GM19463 (cell line): Measurements from ENCODE around the gene LAMA4.

Experiments
- ATAC-seq: cut with Tn5 transposase; IDR thresholded peaks from one replicate; pipeline ENCODE4 v1.9.1; 2021; ENCODE audit warnings: mild to moderate bottlenecking, moderate library complexity; ENCODE audit not compliant: unreplicated experiment

LAMA4 gene

GRCh38 chr6:112253841-112254816, at the start of gene LAMA4:
LAMA4 (minus strand) TSS chr6:112254567; CDS start chr6:112254150, 417 bp downstream.
- ATAC-seq, result no peak

GRCh38 chr6:112302142-112302705, 47.9 kb upstream of the LAMA4 start:
- no peak for ATAC-seq

GRCh38 chr6:112300896-112301295, 46.5 kb upstream of the LAMA4 start:
- ATAC-seq, result no peak

- ATAC-seq, result no peak
Measured at GRCh38 chr6:112298816-112299281, 44.5 kb upstream of the LAMA4 start.

GRCh38 chr6:112298021-112298745, 43.8 kb upstream of the LAMA4 start:
- ATAC-seq, result no peak

- ATAC-seq, result no peak
Measured at GRCh38 chr6:112296694-112297093, 42.3 kb upstream of the LAMA4 start.

- ATAC-seq, result peak; percentile 71
Measured at GRCh38 chr6:112296122-112296521, 41.8 kb upstream of the LAMA4 start.

GRCh38 chr6:112291161-112291762, 36.9 kb upstream of the LAMA4 start:
- no peak for ATAC-seq

GRCh38 chr6:112289038-112289566, 34.7 kb upstream of the LAMA4 start:
- ATAC-seq, result no peak

- ATAC-seq, result no peak
Measured at GRCh38 chr6:112288475-112288874, 34.1 kb upstream of the LAMA4 start.

- no peak for ATAC-seq
Measured at GRCh38 chr6:112287577-112288225, 33.3 kb upstream of the LAMA4 start.

- no peak for ATAC-seq
Measured at GRCh38 chr6:112286500-112287144, 32.3 kb upstream of the LAMA4 start.

GRCh38 chr6:112286010-112286409, 31.6 kb upstream of the LAMA4 start:
- ATAC-seq, result peak; percentile 74

- ATAC-seq, result no peak
Measured at GRCh38 chr6:112284603-112285002, 30.2 kb upstream of the LAMA4 start.

GRCh38 chr6:112283621-112284020, 29.3 kb upstream of the LAMA4 start:
- no peak for ATAC-seq

GRCh38 chr6:112281821-112282615, 27.7 kb upstream of the LAMA4 start:
- ATAC-seq, result no peak

- ATAC-seq, result no peak
Measured at GRCh38 chr6:112279031-112279935, 24.9 kb upstream of the LAMA4 start.

- ATAC-seq, result no peak
Measured at GRCh38 chr6:112275365-112275764, 21.0 kb upstream of the LAMA4 start.
